Skeletal muscle tissue (tissue), 4 donors: ENCODE results near the gene SIK2. TPM values are rescaled to one million over a fixed set of nuclear protein-coding genes. Genes with fewer than 3 reads are reported as not detected.
"Not testable (repeated sequence)": the region's sequence is repeated elsewhere in the genome, so short reads cannot be mapped to it uniquely, and the experiment has no call there.

Source experiments
- H3K27ac ChIP-seq: one replicate; pipeline ENCODE4 v1.7.0; 2013; ENCODE audit warnings: mild to moderate bottlenecking, low read depth, low read length, inconsistent platforms
- H3K27me3 ChIP-seq, 3 donors: one replicate each; pipeline ENCODE4 v1.7.0; 2013; ENCODE audit warnings: low read length in 3 of 3; ENCODE audit not compliant: control insufficient read depth in 3 of 3, insufficient read depth in 3 of 3
- H3K36me3 ChIP-seq, 3 donors: one replicate each; pipeline ENCODE4 v1.7.0; 2013; ENCODE audit warnings: low read length in 3 of 3; ENCODE audit not compliant: control insufficient read depth in 3 of 3, insufficient read depth in 3 of 3
- H3K4me1 ChIP-seq, 3 donors: one replicate each; pipeline ENCODE4 v1.7.0; 2013; ENCODE audit warnings: low read length in 3 of 3, mild to moderate bottlenecking in 3 of 3; ENCODE audit not compliant: control insufficient read depth in 3 of 3, insufficient read depth in 3 of 3
- H3K4me3 ChIP-seq, 3 donors: one replicate each; pipeline ENCODE4 v1.7.0; 2013; ENCODE audit warnings: low read length in 3 of 3
- H3K9ac ChIP-seq, 3 donors: one replicate each; pipeline ENCODE4 v1.7.0; 2013; ENCODE audit warnings: low read length in 3 of 3, mild to moderate bottlenecking in 3 of 3, moderate library complexity in 2 of 3, low read depth in 1 of 3
- H3K9me3 ChIP-seq, 3 donors: one replicate each; pipeline ENCODE4 v1.7.0; 2013; ENCODE audit warnings: low read length in 3 of 3; ENCODE audit not compliant: control insufficient read depth in 3 of 3
- total RNA-seq: library from RNA; depleted of rRNA; stranded (reverse); fragments of >200 nt; gene quantifications from one replicate; pipeline ENCODE4 v1.2.3, GENCODE V29; 2014
- donor health status: Osteomylitis.

SIK2 gene
- total RNA-seq, 1 donor from 2014 or later, result 11.5 TPM

GRCh38 chr11:111645657-111646316 is 43.5 kb downstream of the SIK2 start:
- no peak overlapping the region for H3K27ac ChIP-seq

GRCh38 chr11:111651336-111651735 is 49.1 kb downstream of the SIK2 start:
- not testable (repeated sequence) for H3K9me3 ChIP-seq, H3K27me3 ChIP-seq, H3K36me3 ChIP-seq, H3K27ac ChIP-seq, H3K4me1 ChIP-seq, H3K9ac ChIP-seq, H3K4me3 ChIP-seq

More at GRCh38 chr11:111645657-111646316, 43.5 kb downstream of the SIK2 start:
- Histone ChIP-seq H3K36me3 (peaks cover 0 to 2% (median 0%) of the 10 kb centered on the region in 3 donors), H3K9me3 (no peaks in the 10 kb centered on the region), H3K9ac (no peak overlapping the region), H3K27me3 (no peaks in the 10 kb centered on the region), H3K4me3 (no peak overlapping the region), H3K4me1 (no peaks in the 10 kb centered on the region)

DNA sequence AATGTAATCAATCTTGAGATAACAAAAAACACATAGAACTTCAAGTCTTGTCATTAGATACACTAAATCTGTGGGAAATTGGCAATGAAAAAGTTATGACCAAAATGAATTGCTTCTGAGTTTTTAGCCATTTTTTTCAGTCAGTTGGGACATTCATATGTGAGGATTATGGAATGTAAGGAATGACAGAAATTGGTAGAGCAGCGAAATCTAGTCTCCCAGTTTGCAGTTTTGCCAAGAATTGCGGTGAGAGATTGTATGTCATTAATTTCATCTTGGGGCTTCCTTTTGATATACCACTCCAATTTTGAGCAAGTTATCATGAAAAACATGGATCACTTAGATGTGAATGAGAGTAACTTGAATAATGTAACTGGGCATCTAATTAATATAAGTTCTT is 49.9 kb downstream of the SIK2 start:
- Histone ChIP-seq H3K27me3 (no peaks in the 10 kb centered on the region), H3K36me3 (peaks cover 0 to 3% (median 0%) of the 10 kb centered on the region in 3 donors), H3K9ac (no peak overlapping the region), H3K4me1 (no peaks in the 10 kb centered on the region), H3K4me3 (no peak overlapping the region), H3K27ac (no peak overlapping the region), H3K9me3 (no peaks in the 10 kb centered on the region)

DNA sequence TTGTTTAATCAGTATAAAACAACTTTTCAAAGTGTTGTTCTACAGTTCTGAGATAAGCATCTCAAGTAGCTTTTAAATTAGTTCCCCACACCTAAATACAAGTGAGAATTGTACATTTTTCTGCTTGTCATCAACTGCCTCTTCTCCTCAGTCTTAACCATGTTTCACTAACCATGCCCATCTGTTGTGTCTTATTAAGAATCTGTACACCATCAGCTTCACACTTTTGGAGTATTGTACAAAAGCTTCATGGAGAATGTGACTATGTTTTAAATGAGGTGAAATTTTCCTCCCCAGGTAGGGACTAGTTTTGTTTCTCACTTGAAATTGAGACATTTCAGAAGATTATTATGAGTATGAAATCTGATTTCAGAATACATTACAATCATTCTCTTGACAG is 52.4 kb downstream of the SIK2 start:
- no peak overlapping the region for H3K4me3 ChIP-seq

DNA sequence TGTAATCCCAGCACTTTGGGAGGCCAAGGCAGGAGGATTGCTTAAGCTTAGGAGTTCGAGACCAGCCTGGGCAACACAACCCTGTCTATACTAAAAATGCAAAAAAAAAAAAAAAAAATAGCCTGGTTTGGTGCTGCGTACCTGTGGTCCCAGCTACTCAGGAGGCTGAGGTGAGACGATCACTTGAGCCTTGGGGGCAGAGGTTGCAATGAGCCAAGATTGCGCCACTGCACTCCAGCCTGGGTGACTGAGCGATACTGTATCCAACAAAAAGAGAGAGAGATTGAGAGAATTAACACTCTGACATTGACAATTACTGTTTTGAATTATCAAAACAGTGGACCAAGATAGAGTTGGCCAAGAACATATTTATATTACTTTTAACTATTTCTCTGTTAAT is 53.7 kb downstream of the SIK2 start:
- H3K27me3 ChIP-seq, result no peaks in the 10 kb centered on the region
- H3K36me3 ChIP-seq, result peaks cover 0 to 3% (median 0%) of the 10 kb centered on the region in 3 donors
- H3K4me3 ChIP-seq, result no peak overlapping the region
- no peak overlapping the region for H3K27ac ChIP-seq
- peaks cover 0 to 7% (median 5%) of the 10 kb centered on the region in 3 donors for H3K4me1 ChIP-seq
- H3K9ac ChIP-seq, result no peak overlapping the region
- H3K9me3 ChIP-seq, result no peaks in the 10 kb centered on the region

More for the DNA sequence above, 52.4 kb downstream of the SIK2 start:
- H3K27ac ChIP-seq, result no peak overlapping the region
- peaks cover 0 to 5% (median 5%) of the 10 kb centered on the region in 3 donors for H3K4me1 ChIP-seq
- no peaks in the 10 kb centered on the region for H3K9me3 ChIP-seq
- no peaks in the 10 kb centered on the region for H3K27me3 ChIP-seq
- H3K36me3 ChIP-seq, result peaks cover 0 to 3% (median 0%) of the 10 kb centered on the region in 3 donors
- no peak overlapping the region for H3K9ac ChIP-seq

GRCh38 chr11:111657905-111658304 is 55.7 kb downstream of the SIK2 start:
- H3K36me3 ChIP-seq, H3K9ac ChIP-seq, H3K4me3 ChIP-seq, H3K4me1 ChIP-seq, H3K9me3 ChIP-seq, H3K27ac ChIP-seq, H3K27me3 ChIP-seq: not testable (repeated sequence)

DNA sequence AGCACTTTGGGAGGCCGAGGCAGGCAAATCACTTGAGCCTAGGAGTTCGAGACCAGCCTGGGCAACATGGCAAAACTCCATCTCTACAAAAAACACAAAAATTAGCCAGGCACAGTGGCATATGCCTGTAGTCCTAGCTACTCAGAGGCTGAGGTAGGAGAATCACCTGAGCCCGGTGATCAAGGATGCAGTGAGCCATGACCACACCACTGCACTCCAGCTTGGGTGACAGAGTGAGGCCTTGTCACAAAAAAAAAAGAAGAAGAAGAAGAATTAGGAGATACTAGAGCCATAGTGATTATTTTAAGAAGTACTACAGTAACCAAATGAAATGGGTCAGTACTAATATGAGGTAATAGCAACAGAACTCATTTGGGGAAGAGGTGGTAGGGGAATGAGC is 56.2 kb downstream of the SIK2 start:
- H3K9me3 ChIP-seq, H3K36me3 ChIP-seq, H3K9ac ChIP-seq, H3K27ac ChIP-seq, H3K4me3 ChIP-seq, H3K27me3 ChIP-seq: not testable (repeated sequence)
- H3K4me1 ChIP-seq, result peaks cover 1 to 11% (median 9%) of the 10 kb centered on the region in 3 donors

- no peaks in the 10 kb centered on the region for H3K27me3 ChIP-seq
- no peak overlapping the region for H3K27ac ChIP-seq
- H3K4me3 ChIP-seq, result no peak overlapping the region
- H3K4me1 ChIP-seq, result peaks cover 6 to 14% (median 13%) of the 10 kb centered on the region in 3 donors
- H3K9me3 ChIP-seq, result no peaks in the 10 kb centered on the region
- no peak overlapping the region for H3K9ac ChIP-seq
- H3K36me3 ChIP-seq, result peaks cover 0 to 2% (median 0%) of the 10 kb centered on the region in 3 donors
Observed at GRCh38 chr11:111659201-111660115, 57.2 kb downstream of the SIK2 start.

- Histone ChIP-seq H3K27ac (no peak overlapping the region), H3K27me3 (no peaks in the 10 kb centered on the region), H3K9me3 (no peaks in the 10 kb centered on the region), H3K4me1 (peaks cover 6 to 14% (median 13%) of the 10 kb centered on the region in 3 donors), H3K4me3 (no peak overlapping the region), H3K36me3 (peaks cover 0 to 2% (median 0%) of the 10 kb centered on the region in 3 donors), H3K9ac (no peak overlapping the region)
Observed at GRCh38 chr11:111660822-111661221, 58.6 kb downstream of the SIK2 start.

DNA sequence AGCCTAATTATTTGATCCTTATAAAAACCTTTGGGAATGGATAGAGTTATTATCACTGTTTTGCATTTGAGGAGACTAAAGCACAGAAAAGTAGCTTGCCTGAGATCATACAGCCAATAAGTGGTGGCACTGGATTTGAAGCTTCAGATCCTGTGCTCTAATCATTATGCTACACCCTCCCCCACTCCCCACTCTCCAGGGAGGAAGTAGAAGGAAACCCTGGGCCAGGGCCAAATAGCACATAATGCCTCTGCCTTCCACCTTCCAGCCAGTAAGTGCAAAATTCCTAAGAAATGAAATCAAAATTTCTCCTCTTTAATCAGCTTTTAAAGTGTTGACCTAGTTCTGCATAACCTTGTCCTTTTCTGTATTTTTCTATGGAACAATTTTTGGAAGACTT is 61.6 kb downstream of the SIK2 start:
- Histone ChIP-seq H3K9me3 (no peaks in the 10 kb centered on the region), H3K9ac (no peak overlapping the region), H3K4me3 (no peak overlapping the region), H3K27ac (no peak overlapping the region), H3K4me1 (peaks cover 6 to 14% (median 13%) of the 10 kb centered on the region in 3 donors), H3K27me3 (no peaks in the 10 kb centered on the region), H3K36me3 (peaks cover 0 to 2% (median 0%) of the 10 kb centered on the region in 3 donors)
